WTC11 (cell line): ENCODE data around the gene DPY19L3. TPM values are rescaled to one million over a fixed set of nuclear protein-coding genes. Genes with fewer than 3 reads are reported as not detected.
A peak's percentile ranks its signal among the peaks of the same experiment; 100 is the strongest.

Experiments
- ATAC-seq: fragments of 200-7000 bp; cut with Tn5 transposase; 2 replicates; pipeline ENCODE4 v1.10.0; 2021; ENCODE audit warnings: mild to moderate bottlenecking, moderate library complexity
- CTCF ChIA-PET: fragments of 300-600 bp; sonication (Branson Sonifier 250); formaldehyde crosslinking; loops from one replicate; lab custom pipeline; 2021; ENCODE audit warnings: antibody characterized with exemption; lab: Charles Lee
- POLR2A ChIA-PET: fragments of 350-600 bp; sonication (Branson Sonifier 250); formaldehyde crosslinking; loops from one replicate; lab custom pipeline; 2021; ENCODE audit warnings: antibody characterized with exemption; lab: Charles Lee
- DNase-seq: peaks from one replicate; pipeline ENCODE4 v3.0.0; 2021; ENCODE audit warnings: low spot score
- H3K27ac Mint-ChIP-seq: 2 replicates; pipeline ENCODE4 v1.8.0; 2021; ENCODE audit warnings: mixed read lengths
- H3K27me3 Mint-ChIP-seq: 2 replicates; pipeline ENCODE4 v1.8.0; 2021; ENCODE audit warnings: low read depth, mild to moderate bottlenecking, moderate library complexity, mixed read lengths
- H3K36me3 Mint-ChIP-seq: 2 replicates; pipeline ENCODE4 v1.8.0; 2021; ENCODE audit warnings: mixed read lengths
- H3K4me1 Mint-ChIP-seq: 2 replicates; pipeline ENCODE4 v1.8.0; 2022; ENCODE audit warnings: mixed read lengths
- H3K4me3 Mint-ChIP-seq: 2 replicates; pipeline ENCODE4 v1.8.0; 2021; ENCODE audit warnings: mild to moderate bottlenecking, moderate library complexity, mixed read lengths
- H3K9me3 Mint-ChIP-seq: 2 replicates; pipeline ENCODE4 v1.8.0; 2021; ENCODE audit warnings: mixed read lengths
- EMX1 ChIP-seq: fragments of 250-450 bp; sonication (Bioruptor Pico); IDR thresholded peaks from 2 replicates; pipeline ENCODE4 v1.8.0; 2021; ENCODE audit warnings: mild to moderate bottlenecking
- ERG ChIP-seq: fragments of 250-450 bp; sonication (Bioruptor Pico); IDR thresholded peaks from 2 replicates; pipeline ENCODE4 v1.8.0; 2021; ENCODE audit warnings: mild to moderate bottlenecking
- ETV6 ChIP-seq: sonication (generic); formaldehyde crosslinking; IDR thresholded peaks from 2 replicates; pipeline ENCODE4 v1.8.1; 2022; ENCODE audit warnings: mild to moderate bottlenecking, missing genetic modification reagents
- FOXJ3 ChIP-seq: sonication (generic); formaldehyde crosslinking; IDR thresholded peaks from 2 replicates; pipeline ENCODE4 v1.9.0; 2021; ENCODE audit warnings: missing genetic modification reagents, mild to moderate bottlenecking, borderline replicate concordance
- GRHL2 ChIP-seq: fragments of 250-450 bp; sonication (Bioruptor Pico); IDR thresholded peaks from 2 replicates; pipeline ENCODE4 v1.8.0; 2022; ENCODE audit warnings: mild to moderate bottlenecking, moderate library complexity; ENCODE audit not compliant: insufficient replicate concordance, severe bottlenecking
- MYBL2 ChIP-seq: sonication (generic); formaldehyde crosslinking; IDR thresholded peaks from 2 replicates; pipeline ENCODE4 v1.8.1; 2023; ENCODE audit warnings: mild to moderate bottlenecking, moderate library complexity, missing genetic modification reagents
- NR1H2 ChIP-seq: sonication (generic); formaldehyde crosslinking; IDR thresholded peaks from 2 replicates; pipeline ENCODE4 v1.9.0; 2021; ENCODE audit warnings: mild to moderate bottlenecking, moderate library complexity, missing genetic modification reagents
- NR2C2 ChIP-seq: sonication (generic); formaldehyde crosslinking; IDR thresholded peaks from 2 replicates; pipeline ENCODE4 v1.8.0; 2022; ENCODE audit warnings: mild to moderate bottlenecking, missing genetic modification reagents
- NR3C1 ChIP-seq: sonication (generic); formaldehyde crosslinking; conservative IDR thresholded peaks from 2 replicates; pipeline ENCODE4 v1.8.1; 2023; ENCODE audit warnings: low read depth, mild to moderate bottlenecking, missing genetic modification reagents
- OVOL2 ChIP-seq: fragments of 250-450 bp; sonication (Bioruptor Pico); IDR thresholded peaks from 2 replicates; pipeline ENCODE4 v1.9.0; 2021; ENCODE audit warnings: mild to moderate bottlenecking, borderline replicate concordance
- ZNF263 ChIP-seq: sonication (generic); formaldehyde crosslinking; IDR thresholded peaks from 2 replicates; pipeline ENCODE4 v1.8.1; 2022; ENCODE audit warnings: low read depth, mild to moderate bottlenecking, moderate library complexity, missing genetic modification reagents
- ZNF425 ChIP-seq: fragments of 250-450 bp; sonication (Bioruptor Pico); conservative IDR thresholded peaks from 2 replicates; pipeline ENCODE4 v1.9.0; 2021; ENCODE audit warnings: mild to moderate bottlenecking
- ZNF671 ChIP-seq: fragments of 250-450 bp; sonication (Bioruptor Pico); IDR thresholded peaks from 2 replicates; pipeline ENCODE4 v1.8.0; 2021; ENCODE audit warnings: mild to moderate bottlenecking
- total RNA-seq: library from RNA; stranded (reverse); gene quantifications from 3 replicates; pipeline ENCODE4 v1.2.3, GENCODE V29; 2021
- TF ChIP-seq, protein P1 (sequence below): sonication (generic); formaldehyde crosslinking; IDR thresholded peaks from 2 replicates; pipeline ENCODE4 v1.8.0; 2022; ENCODE audit warnings: missing genetic modification reagents

Gene DPY19L3
- total RNA-seq, 1 experiment from 2014 or later = 73.2 TPM

DNA sequence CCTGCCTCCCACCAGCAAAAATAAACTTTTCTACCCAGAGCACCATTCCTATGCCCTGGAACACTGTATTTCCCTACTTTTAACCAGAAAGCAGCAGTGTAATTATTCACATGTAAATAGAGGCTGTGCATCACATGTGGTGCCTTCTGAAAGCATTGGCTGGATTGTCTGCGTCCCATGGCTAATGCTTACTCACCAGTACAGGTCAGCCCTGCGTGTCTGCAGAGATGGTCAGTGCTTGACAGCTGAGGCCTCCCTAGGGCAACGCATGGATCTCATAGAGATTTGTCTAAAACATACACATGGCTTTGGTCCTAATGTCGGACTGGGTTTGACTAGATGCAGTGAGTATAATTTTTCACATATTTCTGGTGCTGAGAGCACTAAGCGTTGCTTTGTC, 64.2 kb downstream of the DPY19L3 start (continued):
- TF ChIP-seq OVOL2 (CRISPR knock-in tag) (no peak), ERG (CRISPR knock-in tag) (no peak)

DNA sequence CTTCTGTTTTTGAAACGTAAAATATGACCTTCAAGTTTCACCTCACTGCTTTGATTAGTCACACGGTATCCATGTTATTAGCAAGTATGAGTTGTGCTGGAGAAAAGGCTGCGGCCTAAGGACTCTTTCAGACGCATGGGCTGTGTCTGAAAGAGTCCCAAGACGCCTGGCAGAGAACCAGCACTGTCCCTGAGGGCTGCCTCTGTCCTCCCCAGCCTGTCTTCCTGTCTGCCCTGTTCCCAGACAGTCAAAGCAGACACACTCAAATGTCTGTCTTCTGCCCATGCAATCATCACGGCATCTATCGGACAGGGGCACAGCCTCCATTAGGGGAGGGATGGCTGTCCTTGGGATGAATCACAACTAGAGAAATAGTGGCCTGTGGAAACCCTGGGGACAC, 65.5 kb downstream of the DPY19L3 start:
- Mint-ChIP-seq H3K4me3 (no peak overlapping the region), H3K36me3 (peaks cover 13% of the 10 kb centered on the region), H3K9me3 (no peaks in the 10 kb centered on the region), H3K4me1 (peaks cover 10% of the 10 kb centered on the region), H3K27me3 (no peaks in the 10 kb centered on the region), H3K27ac (peak overlapping the region; percentile 74)
- CTCF ChIA-PET = interaction anchor here (0.7 kb wide), 1 partner anchor 79 kb away, joined by 6 read pairs; no protein-coding TSS in a partner anchor
- TF ChIP-seq MYBL2 (CRISPR knock-in tag) (no peak), GRHL2 (CRISPR knock-in tag) (no peak), NR1H2 (no peak), ZNF671 (CRISPR knock-in tag) (no peak), NR2C2 (CRISPR knock-in tag) (no peak), NR3C1 (CRISPR knock-in tag) (no peak), ZNF263 (CRISPR knock-in tag) (no peak), ZNF425 (CRISPR knock-in tag) (no peak)
- TF ChIP-seq, protein P1, sequence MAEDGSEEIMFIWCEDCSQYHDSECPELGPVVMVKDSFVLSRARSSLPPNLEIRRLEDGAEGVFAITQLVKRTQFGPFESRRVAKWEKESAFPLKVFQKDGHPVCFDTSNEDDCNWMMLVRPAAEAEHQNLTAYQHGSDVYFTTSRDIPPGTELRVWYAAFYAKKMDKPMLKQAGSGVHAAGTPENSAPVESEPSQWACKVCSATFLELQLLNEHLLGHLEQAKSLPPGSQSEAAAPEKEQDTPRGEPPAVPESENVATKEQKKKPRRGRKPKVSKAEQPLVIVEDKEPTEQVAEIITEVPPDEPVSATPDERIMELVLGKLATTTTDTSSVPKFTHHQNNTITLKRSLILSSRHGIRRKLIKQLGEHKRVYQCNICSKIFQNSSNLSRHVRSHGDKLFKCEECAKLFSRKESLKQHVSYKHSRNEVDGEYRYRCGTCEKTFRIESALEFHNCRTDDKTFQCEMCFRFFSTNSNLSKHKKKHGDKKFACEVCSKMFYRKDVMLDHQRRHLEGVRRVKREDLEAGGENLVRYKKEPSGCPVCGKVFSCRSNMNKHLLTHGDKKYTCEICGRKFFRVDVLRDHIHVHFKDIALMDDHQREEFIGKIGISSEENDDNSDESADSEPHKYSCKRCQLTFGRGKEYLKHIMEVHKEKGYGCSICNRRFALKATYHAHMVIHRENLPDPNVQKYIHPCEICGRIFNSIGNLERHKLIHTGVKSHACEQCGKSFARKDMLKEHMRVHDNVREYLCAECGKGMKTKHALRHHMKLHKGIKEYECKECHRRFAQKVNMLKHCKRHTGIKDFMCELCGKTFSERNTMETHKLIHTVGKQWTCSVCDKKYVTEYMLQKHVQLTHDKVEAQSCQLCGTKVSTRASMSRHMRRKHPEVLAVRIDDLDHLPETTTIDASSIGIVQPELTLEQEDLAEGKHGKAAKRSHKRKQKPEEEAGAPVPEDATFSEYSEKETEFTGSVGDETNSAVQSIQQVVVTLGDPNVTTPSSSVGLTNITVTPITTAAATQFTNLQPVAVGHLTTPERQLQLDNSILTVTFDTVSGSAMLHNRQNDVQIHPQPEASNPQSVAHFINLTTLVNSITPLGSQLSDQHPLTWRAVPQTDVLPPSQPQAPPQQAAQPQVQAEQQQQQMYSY = no peak
- no peak for DNase-seq
- POLR2A ChIA-PET = no interaction called here
- ATAC-seq = no peak

- CTCF ChIA-PET = no interaction called here
- Mint-ChIP-seq H3K36me3 (peaks cover 14% of the 10 kb centered on the region), H3K4me3 (no peak overlapping the region), H3K27ac (no peak overlapping the region), H3K9me3 (no peaks in the 10 kb centered on the region), H3K4me1 (peaks cover 10% of the 10 kb centered on the region), H3K27me3 (no peaks in the 10 kb centered on the region)
- ATAC-seq (no peak), DNase-seq (no peak)
- POLR2A ChIA-PET = no interaction called here
- TF ChIP-seq ETV6 (CRISPR knock-in tag) = no peak
- no peak for TF ChIP-seq EMX1
- no peak for TF ChIP-seq FOXJ3 (CRISPR knock-in tag)
Observed at GRCh38 chr19:32471811-32472210, 66.2 kb downstream of the DPY19L3 start.
